HG03159 (cell line): Measurements from ENCODE around the gene STRIT1.
A peak's percentile ranks its signal among the peaks of the same experiment; 100 is the strongest.
"Not testable (repeated sequence)": the region's sequence is repeated elsewhere in the genome, so short reads cannot be mapped to it uniquely, and the experiment has no call there.

ENCODE experiments used
- ATAC-seq: cut with Tn5 transposase; IDR thresholded peaks from one replicate; pipeline ENCODE4 v1.9.1; 2021; ENCODE audit warnings: mild to moderate bottlenecking, moderate library complexity; ENCODE audit not compliant: unreplicated experiment

Gene STRIT1

DNA sequence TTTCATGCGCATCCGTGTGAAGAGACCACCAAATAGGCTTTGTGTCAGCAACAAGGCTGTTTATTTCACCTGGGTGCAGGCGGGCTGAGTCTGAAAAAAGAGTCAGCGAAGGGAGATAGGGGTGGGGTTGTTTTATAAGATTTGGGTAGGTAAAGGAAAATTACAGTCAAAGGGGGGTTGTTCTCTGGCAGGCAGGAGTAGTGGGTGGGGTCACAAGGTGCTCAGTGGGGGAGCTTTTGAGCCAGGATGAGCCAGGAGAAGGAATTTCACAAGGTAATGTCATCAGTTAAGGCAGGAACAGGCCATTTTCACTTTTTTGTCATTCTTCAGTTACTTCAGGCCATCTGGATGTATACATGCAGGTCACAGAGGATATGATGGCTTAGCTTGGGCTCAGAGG, 19.0 kb downstream of the STRIT1 start:
- not testable (repeated sequence) for ATAC-seq

DNA sequence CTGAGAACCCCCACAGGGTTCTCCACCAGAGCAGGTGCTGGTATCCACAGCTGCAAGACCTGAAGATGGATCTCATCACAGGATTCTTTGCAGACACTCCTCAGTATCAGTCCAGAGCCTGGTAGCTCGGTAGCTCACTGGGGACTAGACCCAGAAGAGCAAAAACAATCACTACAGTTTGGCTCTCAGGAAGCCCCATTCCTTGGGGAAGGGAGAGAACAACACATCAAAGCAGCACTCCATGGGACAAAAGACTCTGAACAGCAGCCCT, 22.2 kb downstream of the STRIT1 start:
- ATAC-seq, result no peak

DNA sequence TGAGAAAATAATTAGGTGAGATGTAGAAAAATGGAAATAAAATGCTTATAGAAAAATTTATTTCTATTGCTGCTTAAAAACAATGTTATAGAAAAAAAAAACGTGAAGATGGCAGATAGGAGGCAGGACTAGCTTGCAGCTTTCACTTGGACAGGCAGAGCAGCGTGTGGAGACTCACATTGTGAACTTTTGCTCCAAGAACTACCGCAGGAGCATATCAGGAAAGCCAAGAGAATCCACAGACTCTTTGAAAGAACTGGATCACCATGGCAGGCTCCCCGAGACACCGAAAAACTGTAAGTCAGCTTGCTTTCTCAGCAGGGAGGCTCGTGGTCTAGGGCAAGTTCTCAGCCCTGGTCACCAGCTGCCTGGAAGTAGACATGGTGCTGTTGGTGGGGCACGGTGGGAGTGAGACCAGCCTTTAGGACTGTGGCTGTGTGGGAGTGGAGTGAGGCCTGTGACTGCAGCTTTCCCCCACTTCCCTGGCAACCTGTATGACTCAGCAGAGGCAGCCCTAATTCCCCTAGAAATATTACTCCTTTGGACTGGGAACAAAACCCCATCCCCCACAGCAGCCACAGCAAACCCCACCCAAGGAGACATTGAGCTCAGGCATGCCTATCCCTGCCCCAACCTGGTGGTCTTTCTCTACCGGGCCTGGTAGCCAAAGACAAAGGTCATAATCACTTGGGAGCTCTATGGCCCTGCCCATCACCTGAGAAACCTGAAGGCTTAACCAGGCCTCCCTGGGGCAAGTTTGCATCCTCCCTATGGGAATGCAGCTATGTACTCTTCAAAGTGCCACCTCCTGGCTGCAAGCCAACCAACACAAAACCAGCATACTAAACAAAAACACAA, 22.8 kb downstream of the STRIT1 start:
- ATAC-seq, result no peak

DNA sequence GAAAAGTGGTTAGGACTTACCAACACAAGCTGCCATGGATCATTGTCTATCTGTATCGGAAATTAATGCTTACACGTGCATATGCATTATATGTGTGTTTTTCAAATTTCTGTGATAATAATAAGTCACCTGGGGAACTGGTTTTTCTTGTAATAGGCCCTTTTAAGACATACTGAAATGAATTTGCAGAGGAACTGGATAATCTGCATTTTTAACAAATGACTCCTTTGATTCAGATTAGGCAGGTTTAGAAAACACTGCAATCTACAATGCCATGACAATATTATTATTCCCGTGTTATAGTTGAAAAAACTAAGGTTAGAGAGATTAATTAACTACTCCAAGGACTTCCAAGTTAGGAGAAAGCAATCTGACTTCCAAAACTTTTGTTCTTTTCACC, 23.4 kb downstream of the STRIT1 start:
- no peak for ATAC-seq

DNA sequence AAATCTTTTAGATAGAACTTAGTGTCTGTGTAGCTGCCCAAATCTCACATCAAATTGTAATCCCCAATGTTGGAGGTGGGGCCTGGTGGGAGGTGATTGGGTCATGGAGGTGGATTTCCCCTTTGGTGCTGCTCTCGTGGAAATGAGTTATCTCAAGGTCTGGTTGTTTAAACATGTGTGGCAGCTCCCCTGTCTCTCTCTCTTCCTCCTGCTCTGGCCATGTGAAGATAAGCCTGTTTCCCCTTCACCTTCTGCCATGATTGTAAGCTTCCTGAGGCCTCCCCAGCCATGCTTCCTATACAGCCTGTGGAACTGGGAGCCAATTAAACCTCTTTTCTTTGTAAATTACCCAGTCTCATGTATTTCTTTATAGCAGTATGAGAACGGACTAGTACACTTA, 30.6 kb downstream of the STRIT1 start:
- ATAC-seq, result not testable (repeated sequence)

DNA sequence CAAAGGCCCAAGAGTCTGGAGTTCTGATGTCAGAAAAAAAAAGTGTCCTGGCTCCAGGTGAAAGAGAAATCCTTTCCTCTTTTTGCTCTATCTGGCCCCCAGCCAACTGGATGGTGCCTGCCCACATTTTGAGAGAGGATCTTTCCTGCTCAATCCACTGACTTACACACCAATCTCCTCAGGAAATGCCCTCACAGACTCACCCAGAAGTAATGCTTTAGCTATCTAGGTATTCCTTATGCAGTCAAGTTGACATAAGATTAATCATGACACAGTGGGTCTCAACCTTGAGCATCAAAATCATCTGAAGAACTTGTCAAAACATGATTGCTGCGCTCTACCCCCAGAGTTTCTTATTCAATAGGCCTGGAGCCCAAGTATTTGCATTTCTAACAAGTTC, 31.2 kb downstream of the STRIT1 start:
- no peak for ATAC-seq

DNA sequence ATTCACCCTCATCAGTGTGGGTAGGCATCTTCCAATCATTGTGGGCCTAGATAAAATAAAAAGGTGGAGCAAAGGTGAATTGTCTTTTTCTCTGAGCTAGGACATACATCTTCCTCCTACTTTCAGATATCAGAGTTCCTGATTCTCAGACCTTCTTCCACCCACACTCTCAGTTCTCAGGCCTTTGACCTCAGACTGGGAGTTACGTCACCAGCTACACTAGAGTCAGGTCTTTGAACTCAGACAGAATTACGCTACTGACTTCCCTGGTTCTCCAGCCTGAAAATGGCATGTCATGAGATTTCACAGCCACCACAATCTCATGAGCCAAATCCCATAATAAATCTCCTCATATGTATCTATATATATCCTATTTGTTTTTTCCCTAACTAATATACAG, 39.0 kb downstream of the STRIT1 start:
- ATAC-seq, result no peak

DNA sequence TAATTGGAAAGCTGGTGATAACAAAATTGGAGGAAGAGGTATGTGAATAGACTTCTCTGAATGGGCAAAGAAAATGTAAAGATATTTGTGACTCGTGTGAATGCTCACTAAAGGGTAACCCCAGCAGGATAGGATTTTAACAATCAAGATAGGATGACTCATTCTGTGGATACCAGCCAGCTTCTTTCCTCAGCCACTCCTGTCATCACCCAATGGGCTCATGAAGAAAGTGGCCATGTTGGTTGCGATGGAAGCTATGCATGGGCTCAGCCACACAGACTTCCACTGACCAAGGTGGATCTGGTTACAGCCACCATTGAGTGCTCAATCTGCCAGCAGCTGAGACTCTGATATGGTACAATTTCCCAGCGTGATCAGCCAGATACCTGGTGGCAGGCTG, 40.9 kb downstream of the STRIT1 start:
- ATAC-seq, result no peak

DNA sequence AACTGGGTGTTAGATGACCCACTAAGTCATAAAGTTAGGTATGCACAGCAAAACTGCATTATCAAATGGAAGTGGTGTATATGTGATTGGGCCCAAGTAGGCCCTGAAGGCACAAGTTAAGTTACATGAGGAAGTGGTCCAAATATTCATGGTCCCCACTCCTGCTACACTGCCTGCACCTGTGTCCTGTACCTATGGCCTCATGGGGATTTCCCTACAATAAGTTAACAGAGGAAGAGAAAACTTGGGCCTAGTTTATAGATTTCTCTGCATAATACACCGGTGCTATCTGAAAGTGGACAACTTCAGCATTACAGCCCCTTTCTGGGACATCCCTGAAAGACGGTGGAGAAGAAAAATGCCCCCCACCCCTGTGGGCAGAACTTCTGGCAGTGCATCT, 41.5 kb downstream of the STRIT1 start:
- peak; percentile 78 for ATAC-seq

DNA sequence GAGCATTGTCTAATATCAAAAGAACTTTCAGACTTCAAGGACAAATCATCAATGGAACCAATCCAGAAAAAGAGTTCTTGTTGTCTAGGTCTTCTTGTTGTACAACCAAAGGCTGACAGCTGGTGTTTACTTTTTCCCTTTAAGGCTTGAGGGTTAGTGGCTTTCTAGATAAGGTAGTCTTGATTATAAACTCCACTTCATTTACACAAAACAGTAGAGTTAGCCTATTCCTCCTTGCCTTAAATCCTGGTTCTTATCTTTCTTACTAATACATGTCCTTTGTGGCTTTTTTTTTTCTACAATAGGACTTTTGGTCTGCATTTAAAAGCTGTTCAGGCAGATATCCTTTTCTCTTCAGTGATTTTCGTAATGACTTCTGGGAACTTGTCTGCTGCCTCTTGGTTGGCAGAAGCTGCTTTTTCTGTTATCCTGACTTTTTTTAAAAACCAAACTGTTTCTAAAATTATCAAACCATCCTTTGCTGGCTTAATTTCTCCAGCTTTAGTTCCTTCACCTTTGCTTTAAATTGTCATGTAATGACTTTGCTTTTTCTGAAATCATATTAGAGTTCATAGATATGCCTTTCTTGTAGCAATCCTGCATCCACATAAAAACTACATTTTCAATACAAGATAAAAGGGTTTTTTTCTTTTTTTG, 44.8 kb downstream of the STRIT1 start:
- no peak for ATAC-seq

DNA sequence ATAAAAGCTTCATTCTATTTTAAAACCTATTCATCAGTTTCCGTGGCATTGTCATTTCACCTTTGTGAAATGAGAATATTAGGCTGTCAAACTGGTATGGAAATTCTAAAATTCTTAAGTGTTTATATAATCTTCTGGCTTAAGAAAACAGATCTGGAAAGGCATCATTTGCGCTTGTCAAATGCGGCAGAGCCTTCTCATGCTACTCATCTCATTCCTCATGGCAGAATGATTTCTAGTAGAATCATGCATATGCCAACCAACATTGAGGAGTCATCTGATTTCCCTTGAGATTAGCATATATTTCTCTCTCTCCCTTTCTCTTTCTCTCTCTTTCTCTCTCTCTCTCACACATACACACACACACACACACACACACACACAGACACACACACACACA, 48.8 kb downstream of the STRIT1 start:
- ATAC-seq, result no peak

DNA sequence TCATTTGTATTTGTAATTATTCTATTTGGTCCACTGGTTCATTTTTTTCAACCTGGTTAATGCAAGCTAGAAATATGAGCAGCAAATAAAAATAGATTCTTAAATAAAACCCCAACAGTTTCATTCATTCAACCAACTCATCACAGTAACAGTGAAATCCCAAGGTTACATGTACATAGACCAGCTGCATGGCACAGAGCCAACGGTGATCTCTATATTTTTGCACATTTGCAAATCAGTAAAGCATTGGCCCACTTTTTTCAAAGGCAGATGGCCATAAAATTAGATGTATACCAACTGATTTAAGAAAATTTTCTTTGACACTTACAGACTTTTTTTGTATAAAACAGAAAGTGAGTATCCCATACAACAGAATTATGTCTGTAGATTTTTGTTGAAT, 49.3 kb downstream of the STRIT1 start:
- ATAC-seq, result no peak

DNA sequence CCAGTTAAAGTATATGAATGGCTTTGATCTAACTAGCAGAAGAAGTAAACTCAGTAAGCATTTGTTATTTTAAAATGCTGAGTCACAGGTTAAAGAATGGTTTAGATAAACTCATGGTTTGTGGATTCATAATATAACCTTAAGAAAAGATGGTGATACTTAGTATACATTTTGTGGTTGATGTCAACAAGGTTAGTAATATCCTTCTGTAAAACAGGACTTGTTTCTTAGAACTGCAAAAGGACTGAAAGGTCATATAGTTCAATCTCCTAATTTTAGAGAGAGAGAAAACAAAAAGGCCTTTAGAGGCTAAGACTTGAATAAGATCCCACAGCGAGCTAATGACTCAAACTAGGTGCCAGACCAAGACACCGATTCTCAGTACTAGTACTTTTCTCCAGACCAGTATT, 50.0 kb downstream of the STRIT1 start:
- peak; percentile 65 for ATAC-seq

DNA sequence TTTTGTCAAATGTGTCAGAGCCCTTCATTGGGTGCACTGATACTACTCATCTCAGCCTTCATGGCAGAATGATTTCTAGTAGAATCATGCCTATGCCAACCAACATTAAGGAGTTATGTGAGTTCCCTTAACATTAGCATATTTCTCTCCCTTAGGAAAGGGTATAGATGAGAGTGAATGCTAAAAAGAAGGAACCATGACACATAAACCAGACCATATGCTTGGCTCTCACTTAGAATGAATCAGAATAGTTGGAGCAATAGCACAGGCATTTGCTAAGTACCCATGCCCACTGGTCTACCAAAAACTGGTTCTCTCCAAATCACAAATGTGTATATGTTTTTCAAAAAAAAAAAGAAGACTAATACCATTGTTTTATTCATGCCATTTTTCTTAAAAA, 51.1 kb downstream of the STRIT1 start:
- no peak for ATAC-seq

DNA sequence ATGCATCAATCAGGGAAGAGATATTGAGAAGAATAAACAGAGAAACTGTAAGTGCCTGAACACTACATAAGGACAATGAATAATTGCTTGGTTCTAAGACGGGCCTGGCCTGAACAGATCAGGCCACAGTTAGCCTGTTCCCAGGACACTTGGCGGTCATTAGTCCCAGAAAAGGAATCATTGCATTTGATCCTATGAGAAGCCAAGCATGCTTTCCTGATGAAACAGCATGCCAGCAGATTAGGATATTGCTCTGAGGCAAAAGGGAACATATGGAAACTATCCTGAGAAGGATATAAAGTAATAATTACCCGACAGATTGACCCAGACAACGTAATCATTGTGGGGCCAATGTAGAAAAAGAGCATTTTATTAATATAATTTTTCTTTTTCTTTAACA, 51.9 kb downstream of the STRIT1 start:
- no peak for ATAC-seq
